GDM1 (cell line): Measurements from ENCODE around the gene GJD4.

ENCODE experiments used
- DNase-seq: peaks from one replicate; lab custom pipeline; 2025; lab: John Stamatoyannopoulos, UW

The GJD4 gene

GRCh38 chr10:35605191-35605590 lies at the start of gene GJD4:
Gene GJD4, plus strand, starts transcription at chr10:35605341. Its CDS starts 227 bp downstream, at chr10:35605568.
- DNase-seq: no peak

DNA sequence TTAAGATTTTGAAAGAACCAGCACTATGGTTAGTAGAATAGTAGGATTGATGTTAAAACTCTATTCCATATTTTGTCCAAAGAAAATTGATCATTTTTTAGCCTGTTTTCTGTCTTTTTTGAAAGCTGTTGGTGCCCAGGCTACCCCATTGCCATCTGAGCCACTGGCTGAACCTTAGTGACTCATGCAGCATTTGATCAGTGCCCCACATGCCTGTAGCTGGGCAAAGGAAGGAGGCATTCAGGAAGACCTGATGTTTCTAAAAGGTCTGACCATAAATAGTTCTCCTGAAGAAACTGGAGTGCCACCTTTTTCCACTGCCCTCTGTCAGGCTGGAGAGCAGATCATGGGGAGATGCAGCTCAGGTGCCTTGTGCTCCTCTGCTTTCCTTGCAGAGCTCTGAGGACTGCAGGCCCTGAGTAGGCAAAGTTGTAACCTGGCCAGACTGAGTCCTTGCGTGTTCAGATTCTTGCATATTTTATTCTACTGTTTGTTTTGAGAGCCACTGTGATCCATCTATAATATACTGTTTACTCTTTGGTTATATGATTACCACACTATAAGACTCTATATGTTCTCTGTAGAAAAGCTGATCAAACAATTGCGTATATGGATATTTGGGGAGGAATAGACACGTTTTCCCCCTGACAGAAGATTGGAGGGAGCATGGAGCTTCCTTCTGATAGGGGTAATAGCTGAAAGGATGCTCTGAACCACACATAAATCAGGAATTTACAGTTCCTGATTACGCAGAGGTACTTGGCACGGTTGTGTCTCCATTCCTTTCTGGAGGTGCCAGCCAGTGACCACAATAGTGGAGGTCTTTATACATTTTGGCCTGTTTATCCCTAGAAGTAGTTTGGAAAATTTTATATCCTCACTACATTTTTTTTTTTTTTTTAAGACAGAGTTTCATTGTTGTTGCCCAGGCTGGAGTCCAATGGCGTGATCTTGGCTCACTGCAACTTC lies 48.9 kb upstream of the GJD4 start:
- no peak for DNase-seq

- no peak for DNase-seq
Measured at GRCh38 chr10:35558276-35558675, 46.9 kb upstream of the GJD4 start.

DNA sequence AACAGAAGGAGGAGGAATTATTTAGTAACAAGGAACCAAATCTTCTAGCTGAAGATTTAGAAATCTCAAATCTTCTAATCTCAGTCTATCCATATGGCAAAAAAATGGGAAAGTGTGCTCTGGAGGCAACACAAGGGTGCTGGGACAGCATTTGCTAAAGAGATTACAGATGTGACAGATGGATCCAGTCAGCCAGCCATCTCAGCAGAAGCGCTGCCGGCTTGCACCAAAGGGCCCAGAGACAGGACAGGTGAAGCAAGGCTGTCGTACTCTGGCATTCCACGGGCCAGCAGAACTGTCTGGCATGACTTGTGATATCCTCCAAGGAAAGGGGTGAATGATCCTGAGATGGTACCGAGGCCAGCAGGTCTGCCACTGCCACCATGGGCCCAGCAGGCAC lies 45.7 kb upstream of the GJD4 start:
- DNase-seq: no peak

GRCh38 chr10:35561715-35562114 lies 43.4 kb upstream of the GJD4 start:
- DNase-seq: no peak

GRCh38 chr10:35562427-35562826 lies 42.7 kb upstream of the GJD4 start:
- DNase-seq: no peak

GRCh38 chr10:35563261-35563891 lies 41.8 kb upstream of the GJD4 start:
- peak; percentile 34 for DNase-seq

- peak; percentile 62 for DNase-seq
Measured at GRCh38 chr10:35564341-35564968, 40.7 kb upstream of the GJD4 start.

- DNase-seq: no peak
Measured at GRCh38 chr10:35565602-35566081, 39.5 kb upstream of the GJD4 start.

DNA sequence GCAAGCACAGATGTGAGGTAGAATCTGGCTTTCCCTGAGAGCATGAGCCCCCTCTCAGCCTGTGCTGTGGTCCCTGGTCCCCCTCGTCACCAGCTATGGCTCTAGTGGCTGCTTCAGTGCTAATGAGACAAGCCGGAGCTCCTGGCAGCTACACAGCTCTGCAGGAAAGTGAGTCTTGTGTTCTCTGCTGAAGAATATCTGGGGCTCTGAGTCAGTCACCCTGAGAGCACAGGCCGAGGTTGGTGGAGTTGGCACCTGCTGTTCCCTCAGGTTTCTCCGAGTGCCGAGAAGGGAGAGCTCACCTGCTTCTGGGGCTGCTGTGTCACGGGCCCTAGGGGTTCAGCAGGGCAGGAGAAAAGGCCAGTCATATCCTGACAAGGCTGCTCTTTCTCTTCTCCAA lies 37.2 kb upstream of the GJD4 start:
- DNase-seq: no peak

DNA sequence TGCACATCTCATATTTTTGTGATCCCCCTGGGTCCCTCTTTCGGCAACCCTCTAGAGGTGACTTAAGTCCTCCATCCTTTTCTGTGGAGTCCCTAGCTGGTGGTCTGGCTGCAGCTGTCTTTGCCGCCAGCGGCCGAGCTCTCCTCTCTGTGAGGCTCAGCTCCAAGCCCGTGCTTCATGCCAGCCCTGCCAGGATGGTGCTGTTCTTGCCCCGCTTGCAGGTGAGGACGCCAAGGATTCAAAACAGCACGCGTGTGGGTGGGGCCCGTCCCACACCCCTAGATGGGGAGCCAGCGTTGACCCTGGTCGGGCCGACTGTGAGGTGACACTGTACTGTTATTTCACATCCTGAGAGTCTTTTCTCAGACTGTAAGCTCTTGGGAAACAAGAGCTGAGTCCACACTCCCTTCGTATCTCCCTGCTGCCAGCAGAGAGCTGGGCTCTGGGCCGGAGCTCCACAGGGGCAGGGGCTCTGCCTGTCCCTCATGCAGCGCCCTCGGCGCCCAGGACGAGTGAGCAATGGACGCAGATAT lies 36.6 kb upstream of the GJD4 start:
- DNase-seq: no peak

GRCh38 chr10:35569111-35569707 lies 35.9 kb upstream of the GJD4 start:
- DNase-seq: no peak

DNA sequence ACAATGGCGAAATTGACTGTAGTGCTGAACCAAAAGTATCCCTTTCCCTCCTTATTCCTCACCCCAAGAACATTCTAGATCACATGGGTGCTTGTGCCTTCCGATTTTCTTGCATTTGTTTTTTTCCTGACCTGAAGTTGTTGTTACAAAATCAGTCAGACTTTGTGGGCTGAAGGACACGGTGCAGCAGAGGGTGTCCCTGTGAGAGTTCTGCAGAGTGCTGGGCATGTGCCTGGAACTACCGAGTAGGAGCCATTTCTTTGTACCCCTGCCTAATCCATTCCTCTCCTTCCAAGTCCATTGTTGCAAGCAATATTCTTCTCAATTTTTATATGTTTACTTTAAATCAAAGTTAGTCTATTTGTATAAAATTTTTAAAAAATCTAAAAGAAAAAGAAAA lies 35.3 kb upstream of the GJD4 start:
- no peak for DNase-seq

DNA sequence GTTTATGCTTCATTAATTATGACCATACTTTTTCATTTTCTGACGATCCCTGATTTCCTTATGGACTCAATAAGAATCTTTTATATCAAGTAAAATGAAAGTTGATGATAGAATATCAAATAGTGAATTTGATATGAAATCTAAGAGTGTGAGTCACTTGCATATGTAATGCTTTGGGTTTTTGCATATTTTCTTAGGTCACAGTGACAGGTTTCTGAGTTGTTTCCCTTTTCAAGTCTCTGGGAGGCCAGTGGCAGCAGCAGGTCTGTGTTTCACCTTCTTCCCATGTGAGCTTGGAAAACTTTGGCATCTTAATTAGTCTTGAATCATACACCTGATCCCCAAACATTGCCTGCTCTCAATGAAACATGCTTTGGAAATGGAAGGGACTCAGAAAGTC lies 34.7 kb upstream of the GJD4 start:
- DNase-seq: no peak

GRCh38 chr10:35572583-35572982 lies 32.6 kb upstream of the GJD4 start:
- DNase-seq: no peak

DNA sequence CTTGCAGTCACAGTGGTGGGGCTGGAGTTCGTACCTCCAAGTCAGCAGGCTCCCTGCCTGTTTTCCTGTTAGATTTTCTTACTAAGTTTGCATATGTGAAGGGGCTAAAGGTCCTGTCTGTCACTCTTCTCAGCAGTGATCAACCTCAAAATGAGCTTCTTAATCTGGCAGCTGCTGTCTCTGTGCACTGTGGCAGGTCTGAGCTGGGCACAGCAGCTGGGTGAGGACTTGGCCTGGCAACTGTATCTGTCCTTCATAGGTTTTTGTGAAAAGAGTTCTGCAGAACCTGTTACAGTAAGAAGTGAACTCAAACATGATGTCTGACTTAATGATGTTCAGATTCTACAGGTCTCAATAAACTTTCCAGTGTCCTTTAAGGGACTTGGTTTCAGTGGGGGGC lies 31.3 kb upstream of the GJD4 start:
- DNase-seq: no peak

- DNase-seq: no peak
Measured at GRCh38 chr10:35574924-35575352, 30.2 kb upstream of the GJD4 start.

DNA sequence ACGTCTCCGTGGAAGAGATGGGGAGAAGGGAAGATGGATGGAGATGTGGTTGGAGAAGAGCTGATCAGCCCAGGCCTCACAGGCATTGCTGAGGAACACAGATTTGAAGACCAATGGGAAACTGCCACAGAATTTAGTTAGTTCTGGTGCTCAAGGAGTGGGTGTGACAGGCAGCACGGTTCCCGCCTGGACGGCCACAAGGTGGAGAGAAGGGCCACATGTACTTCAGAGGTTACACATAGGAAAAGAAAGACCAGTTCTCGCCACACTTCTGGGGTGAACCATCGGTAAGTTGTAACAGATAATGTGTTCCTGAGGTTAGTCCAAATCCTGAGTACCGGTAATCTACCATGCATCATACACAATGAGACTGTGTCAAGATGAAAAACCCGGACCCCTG lies 29.5 kb upstream of the GJD4 start:
- DNase-seq: no peak

- DNase-seq: no peak
Measured at GRCh38 chr10:35576730-35577129, 28.4 kb upstream of the GJD4 start.

DNA sequence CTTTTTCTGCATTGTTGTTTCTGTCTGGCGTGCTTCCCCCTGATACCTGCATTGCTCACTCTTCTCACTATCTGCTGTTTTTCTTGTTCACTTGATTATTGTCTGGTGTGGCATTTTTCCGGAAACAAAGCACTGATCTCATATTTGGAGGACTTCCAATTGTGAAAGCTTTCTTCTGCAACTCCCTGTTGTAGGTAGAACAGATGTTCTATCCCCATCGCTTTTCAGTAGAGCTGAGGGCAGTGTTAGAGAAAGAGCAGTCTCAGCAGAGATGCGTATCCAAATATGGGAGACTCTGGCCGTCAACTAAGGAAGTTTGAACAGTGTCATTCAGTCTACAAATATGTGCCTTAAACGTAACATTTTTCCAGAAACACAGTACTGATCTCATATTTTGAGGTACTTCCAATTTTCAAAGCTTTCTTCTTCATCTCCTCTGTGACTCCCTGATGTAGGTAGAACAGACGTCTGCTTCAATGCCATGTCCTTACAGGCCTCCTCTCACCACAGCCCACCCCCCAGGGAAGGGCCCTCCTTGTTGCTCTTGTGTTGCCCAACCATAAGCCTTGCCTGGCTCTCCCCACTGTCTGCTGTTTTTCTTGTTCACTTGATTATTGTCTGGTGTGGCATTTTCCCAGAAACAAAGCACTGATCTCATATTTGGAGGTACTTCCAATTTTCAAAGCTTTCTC lies 27.1 kb upstream of the GJD4 start:
- DNase-seq: no peak

GRCh38 chr10:35578618-35578956 lies 26.6 kb upstream of the GJD4 start:
- DNase-seq: no peak

DNA sequence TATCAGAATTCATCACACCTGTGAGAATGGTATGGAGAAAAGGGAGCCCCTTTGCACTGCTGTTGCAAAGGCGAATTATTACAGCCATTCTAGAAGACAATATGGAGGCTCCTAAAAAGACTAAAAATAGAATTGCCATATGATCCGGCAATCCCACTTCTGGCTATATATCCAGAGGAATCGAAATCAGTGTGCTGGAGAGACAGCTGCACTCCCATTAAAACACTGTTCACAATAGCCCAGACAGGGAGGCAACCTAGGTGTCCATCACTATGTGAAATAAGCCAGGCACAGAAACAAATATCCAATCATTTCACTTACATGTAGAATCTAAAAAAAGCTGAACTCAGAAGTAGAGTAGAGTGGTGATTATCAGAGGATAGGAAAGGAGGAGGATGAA lies 26.0 kb upstream of the GJD4 start:
- no peak for DNase-seq
